OCI-LY1 (cell line): ENCODE data around the gene SPOCD1.
"Not testable (repeated sequence)": the region's sequence is repeated elsewhere in the genome, so short reads cannot be mapped to it uniquely, and the experiment has no call there.

Source experiments
- EZH2 ChIP-seq: fragments of 200-600 bp; sonication (generic), shearing (Covaris generic); IDR thresholded peaks from 2 replicates; pipeline ENCODE4 v1.8.0; 2017; ENCODE audit warnings: borderline replicate concordance, mixed run types, mild to moderate bottlenecking, antibody characterized with exemption, low read length, moderate library complexity, mixed read lengths
- TF ChIP-seq, protein P1 (sequence below): fragments of 200-600 bp; sonication (generic), shearing (Covaris generic); IDR thresholded peaks from 2 replicates; pipeline ENCODE4 v1.5.1; 2017; ENCODE audit warnings: mild to moderate bottlenecking, antibody characterized with exemption, low read length, moderate library complexity, mixed read lengths

DNA sequence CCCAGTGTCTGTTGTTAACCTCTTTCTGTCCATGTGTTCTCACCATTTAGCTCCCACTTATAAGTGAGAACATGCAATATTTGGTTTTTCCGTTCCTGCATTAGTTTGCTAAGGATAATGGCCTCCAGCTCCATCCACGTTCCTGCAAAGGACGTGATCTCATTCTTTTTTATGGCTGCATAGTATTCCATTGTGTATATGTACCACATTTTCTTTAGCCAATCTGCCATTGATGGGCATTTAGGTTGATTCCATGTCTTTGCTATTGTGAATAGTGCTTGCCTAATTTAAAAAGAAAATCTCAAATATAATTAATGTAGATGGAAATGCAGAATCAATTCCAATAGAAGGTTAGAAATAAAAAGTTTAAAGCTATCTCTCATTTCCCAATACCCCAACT, 679 bp upstream of the SPOCD1 start:
- TF ChIP-seq, protein P1, sequence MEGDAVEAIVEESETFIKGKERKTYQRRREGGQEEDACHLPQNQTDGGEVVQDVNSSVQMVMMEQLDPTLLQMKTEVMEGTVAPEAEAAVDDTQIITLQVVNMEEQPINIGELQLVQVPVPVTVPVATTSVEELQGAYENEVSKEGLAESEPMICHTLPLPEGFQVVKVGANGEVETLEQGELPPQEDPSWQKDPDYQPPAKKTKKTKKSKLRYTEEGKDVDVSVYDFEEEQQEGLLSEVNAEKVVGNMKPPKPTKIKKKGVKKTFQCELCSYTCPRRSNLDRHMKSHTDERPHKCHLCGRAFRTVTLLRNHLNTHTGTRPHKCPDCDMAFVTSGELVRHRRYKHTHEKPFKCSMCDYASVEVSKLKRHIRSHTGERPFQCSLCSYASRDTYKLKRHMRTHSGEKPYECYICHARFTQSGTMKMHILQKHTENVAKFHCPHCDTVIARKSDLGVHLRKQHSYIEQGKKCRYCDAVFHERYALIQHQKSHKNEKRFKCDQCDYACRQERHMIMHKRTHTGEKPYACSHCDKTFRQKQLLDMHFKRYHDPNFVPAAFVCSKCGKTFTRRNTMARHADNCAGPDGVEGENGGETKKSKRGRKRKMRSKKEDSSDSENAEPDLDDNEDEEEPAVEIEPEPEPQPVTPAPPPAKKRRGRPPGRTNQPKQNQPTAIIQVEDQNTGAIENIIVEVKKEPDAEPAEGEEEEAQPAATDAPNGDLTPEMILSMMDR = not testable (repeated sequence)
- not testable (repeated sequence) for TF ChIP-seq EZH2
